ENCODE results near the gene SPG11. TPM values are rescaled to one million over a fixed set of nuclear protein-coding genes. Genes with fewer than 3 reads are reported as not detected.

The SPG11 gene
- total RNA-seq, 1 donor from 2014 or later = 97.6 TPM

- no peaks in the 10 kb centered on the region for H3K9me3 ChIP-seq
- no peaks in the 10 kb centered on the region for H3K27me3 ChIP-seq
- intact Hi-C loops (cut with DNase I) = no loop called here
- TF ChIP-seq CTCF (IDR thresholded peaks at IDR 0.05) = no peak
- no peak for DNase-seq
- no peak for ATAC-seq
- H3K4me3 ChIP-seq = no peak overlapping the region
- H3K4me1 ChIP-seq = no peaks in the 10 kb centered on the region
- peaks cover 97% of the 10 kb centered on the region for H3K36me3 ChIP-seq
- no peak overlapping the region for H3K27ac ChIP-seq
Measured at GRCh38 chr15:44623178-44623577, 40.3 kb downstream of the SPG11 start.

- intact Hi-C loops (cut with DNase I) = no loop called here
- no peaks in the 10 kb centered on the region for H3K9me3 ChIP-seq
- TF ChIP-seq CTCF (IDR thresholded peaks at IDR 0.05) = no peak
- H3K4me3 ChIP-seq = no peak overlapping the region
- no peak for DNase-seq
- H3K27me3 ChIP-seq = no peaks in the 10 kb centered on the region
- no peaks in the 10 kb centered on the region for H3K4me1 ChIP-seq
- H3K27ac ChIP-seq = no peak overlapping the region
- H3K36me3 ChIP-seq = peaks cover 92% of the 10 kb centered on the region
- ATAC-seq = no peak
Measured at GRCh38 chr15:44620081-44620480, 43.4 kb downstream of the SPG11 start.

- no peaks in the 10 kb centered on the region for H3K9me3 ChIP-seq
- intact Hi-C loops (cut with DNase I) = no loop called here
- H3K27ac ChIP-seq = no peak overlapping the region
- H3K4me1 ChIP-seq = no peaks in the 10 kb centered on the region
- H3K4me3 ChIP-seq = no peak overlapping the region
- no peaks in the 10 kb centered on the region for H3K27me3 ChIP-seq
- no peak for DNase-seq
- H3K36me3 ChIP-seq = peaks cover 94% of the 10 kb centered on the region
- no peak for ATAC-seq
- TF ChIP-seq CTCF (IDR thresholded peaks at IDR 0.05) = no peak
Measured at GRCh38 chr15:44616974-44617373, 46.5 kb downstream of the SPG11 start.

GRCh38 chr15:44606740-44607139 is 56.7 kb downstream of the SPG11 start:
- intact Hi-C loops (cut with DNase I) = no loop called here
- peaks cover 80% of the 10 kb centered on the region for H3K36me3 ChIP-seq
- no peak for TF ChIP-seq CTCF (IDR thresholded peaks at IDR 0.05)
- no peaks in the 10 kb centered on the region for H3K4me1 ChIP-seq
- H3K27ac ChIP-seq = no peak overlapping the region
- ATAC-seq (no peak), DNase-seq (no peak)
- no peak overlapping the region for H3K4me3 ChIP-seq
- H3K27me3 ChIP-seq = no peaks in the 10 kb centered on the region
- H3K9me3 ChIP-seq = no peaks in the 10 kb centered on the region

- no peak for DNase-seq
- intact Hi-C loops (cut with DNase I) = no loop called here
- no peak for ATAC-seq
- TF ChIP-seq CTCF (IDR thresholded peaks at IDR 0.05) = no peak
- no peaks in the 10 kb centered on the region for H3K9me3 ChIP-seq
- no peak overlapping the region for H3K27ac ChIP-seq
- H3K4me1 ChIP-seq = no peaks in the 10 kb centered on the region
- no peaks in the 10 kb centered on the region for H3K27me3 ChIP-seq
- no peak overlapping the region for H3K4me3 ChIP-seq
- peaks cover 89% of the 10 kb centered on the region for H3K36me3 ChIP-seq
Measured at GRCh38 chr15:44603126-44603525, 60.3 kb downstream of the SPG11 start.

GRCh38 chr15:44598892-44599291 is 64.6 kb downstream of the SPG11 start:
- intact Hi-C loops (cut with DNase I) = no loop called here
- Histone ChIP-seq H3K27me3 (no peaks in the 10 kb centered on the region), H3K4me3 (no peak overlapping the region), H3K36me3 (peaks cover 89% of the 10 kb centered on the region), H3K27ac (no peak overlapping the region), H3K4me1 (no peaks in the 10 kb centered on the region), H3K9me3 (no peaks in the 10 kb centered on the region)
- ATAC-seq (no peak), DNase-seq (no peak)
- TF ChIP-seq CTCF (IDR thresholded peaks at IDR 0.05) = no peak

Data from upper lobe of right lung (tissue), 1 donor.